Measurements from ENCODE around the gene HHIPL1.

The HHIPL1 gene

GRCh38 chr14:99706107-99706900 is 61.4 kb downstream of the HHIPL1 start:
- H3K4me1 Mint-ChIP-seq (ENCODE audit: low read depth in 2 of 2), result no peaks in the 10 kb centered on the region
- DNase-seq, result no peak
- peaks cover 18 to 34% of the 10 kb centered on the region in 2 donors for H3K27me3 Mint-ChIP-seq
- peaks cover 9 to 18% of the 10 kb centered on the region in 2 donors for H3K9me3 Mint-ChIP-seq
- no peak for ATAC-seq (replicated peaks)
- H3K4me3 Mint-ChIP-seq, result no peak overlapping the region
- H3K36me3 Mint-ChIP-seq (ENCODE audit: insufficient read depth), result no peaks in the 10 kb centered on the region
- no peak overlapping the region for H3K27ac Mint-ChIP-seq

DNA sequence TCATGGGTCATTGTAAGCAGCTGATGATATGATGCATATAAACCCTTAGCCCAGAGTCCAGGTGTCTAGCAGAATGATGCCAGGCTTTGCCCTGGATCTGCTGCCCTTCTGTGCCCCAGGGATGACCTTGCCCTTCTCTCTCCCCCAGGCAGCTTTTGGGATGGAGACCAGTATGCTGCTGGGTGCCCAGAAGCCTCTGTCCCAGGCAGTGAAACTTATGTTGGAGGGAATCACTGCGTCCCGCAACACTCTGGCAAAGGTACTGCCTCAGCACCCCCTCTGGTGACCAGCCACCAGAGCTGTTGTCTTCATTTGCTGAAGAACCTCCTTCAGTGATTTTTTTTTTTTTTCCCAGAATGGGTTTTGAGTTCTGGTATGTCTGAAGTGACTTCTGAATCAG is 62.5 kb downstream of the HHIPL1 start:
- no peak overlapping the region for H3K27ac Mint-ChIP-seq
- DNase-seq (no peak), ATAC-seq (replicated peaks) (no peak)
- peaks cover 18 to 34% of the 10 kb centered on the region in 2 donors for H3K27me3 Mint-ChIP-seq
- no peaks in the 10 kb centered on the region for H3K36me3 Mint-ChIP-seq (ENCODE audit: insufficient read depth)
- H3K4me1 Mint-ChIP-seq (ENCODE audit: low read depth in 2 of 2), result no peaks in the 10 kb centered on the region
- H3K4me3 Mint-ChIP-seq, result no peak overlapping the region
- H3K9me3 Mint-ChIP-seq, result peaks cover 9 to 11% of the 10 kb centered on the region in 2 donors

GRCh38 chr14:99707921-99708320 is 63.0 kb downstream of the HHIPL1 start:
- H3K4me3 Mint-ChIP-seq, result no peak overlapping the region
- H3K36me3 Mint-ChIP-seq (ENCODE audit: insufficient read depth), result no peaks in the 10 kb centered on the region
- no peak for DNase-seq
- no peak overlapping the region for H3K27ac Mint-ChIP-seq
- peaks cover 8 to 9% of the 10 kb centered on the region in 2 donors for H3K9me3 Mint-ChIP-seq
- H3K27me3 Mint-ChIP-seq, result peaks cover 18 to 33% of the 10 kb centered on the region in 2 donors
- H3K4me1 Mint-ChIP-seq (ENCODE audit: low read depth in 2 of 2), result no peaks in the 10 kb centered on the region
- no peak for ATAC-seq (replicated peaks)

DNA sequence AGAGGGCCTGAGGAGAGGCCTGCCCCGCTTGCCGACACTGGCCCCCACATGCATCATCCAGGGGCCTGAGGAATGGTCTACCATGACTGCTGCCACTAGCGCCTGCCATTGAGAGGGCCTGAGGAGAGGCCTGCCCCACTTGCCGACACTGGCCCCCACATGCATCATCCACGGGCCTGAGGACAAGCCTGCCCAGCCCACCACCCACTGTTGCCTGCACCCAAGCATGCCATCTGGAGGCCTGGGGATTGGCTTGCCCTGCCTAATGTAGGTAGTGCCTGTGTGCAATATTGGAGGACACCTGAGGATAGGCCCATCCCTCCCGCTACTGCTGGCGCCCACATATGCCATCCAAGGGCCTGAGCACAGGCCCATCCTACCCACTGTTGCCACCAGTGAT is 63.5 kb downstream of the HHIPL1 start:
- H3K4me3 Mint-ChIP-seq, result no peak overlapping the region
- peaks cover 17 to 28% of the 10 kb centered on the region in 2 donors for H3K27me3 Mint-ChIP-seq
- no peaks in the 10 kb centered on the region for H3K36me3 Mint-ChIP-seq (ENCODE audit: insufficient read depth)
- no peak overlapping the region for H3K27ac Mint-ChIP-seq
- peaks cover 3 to 4% of the 10 kb centered on the region in 2 donors for H3K9me3 Mint-ChIP-seq
- no peak for DNase-seq
- no peaks in the 10 kb centered on the region for H3K4me1 Mint-ChIP-seq (ENCODE audit: low read depth in 2 of 2)
- ATAC-seq (replicated peaks), result no peak

GRCh38 chr14:99713972-99714371 is 69.0 kb downstream of the HHIPL1 start:
- Mint-ChIP-seq H3K27ac (no peak overlapping the region), H3K4me1 (ENCODE audit: low read depth in 2 of 2) (peaks cover 0 to 3% of the 10 kb centered on the region in 2 donors), H3K36me3 (ENCODE audit: insufficient read depth) (no peaks in the 10 kb centered on the region), H3K27me3 (peaks cover 0 to 9% of the 10 kb centered on the region in 2 donors), H3K4me3 (no peak overlapping the region), H3K9me3 (no peaks in the 10 kb centered on the region)
- ATAC-seq (replicated peaks) (no peak), DNase-seq (no peak)

DNA sequence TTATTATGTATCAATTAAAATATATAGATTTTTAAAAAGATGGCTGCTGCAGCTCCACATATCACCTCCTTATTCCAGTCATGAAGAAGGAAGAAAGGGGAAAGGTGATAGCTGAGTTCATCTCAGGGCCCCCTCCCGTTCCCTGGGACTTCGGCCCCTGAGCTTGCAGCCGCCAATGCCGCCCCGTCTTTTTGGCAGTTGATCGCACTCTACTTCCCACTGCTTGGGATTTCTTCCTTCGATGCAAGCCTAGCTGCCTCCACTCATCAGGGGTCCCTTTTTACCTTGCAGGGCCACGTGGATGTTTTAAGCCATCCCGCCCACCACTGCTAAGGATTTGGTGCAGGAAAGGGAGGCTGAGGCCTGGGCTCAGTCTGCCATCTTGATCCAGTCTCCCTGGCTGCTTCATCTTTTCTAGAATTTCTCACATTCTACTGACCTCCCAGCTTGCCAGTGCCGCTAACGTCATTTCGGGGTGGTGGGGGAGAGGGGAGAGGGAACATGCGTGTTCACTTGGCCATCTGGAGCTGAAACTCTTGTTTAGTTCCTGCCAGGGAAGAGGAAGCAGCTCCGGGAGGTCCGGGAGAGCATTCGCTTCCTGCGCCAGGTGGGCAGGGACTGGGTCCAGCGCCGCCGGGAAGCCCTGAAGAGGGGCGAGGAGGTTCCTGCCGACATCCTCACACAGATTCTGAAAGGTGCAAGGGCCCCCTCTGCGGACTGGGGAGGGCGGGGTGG is 70.5 kb downstream of the HHIPL1 start:
- Mint-ChIP-seq H3K4me3 (no peak overlapping the region), H3K27ac (no peak overlapping the region), H3K9me3 (no peaks in the 10 kb centered on the region), H3K36me3 (ENCODE audit: insufficient read depth) (no peaks in the 10 kb centered on the region), H3K4me1 (ENCODE audit: low read depth in 2 of 2) (peaks cover 0 to 3% of the 10 kb centered on the region in 2 donors), H3K27me3 (peaks cover 0 to 9% of the 10 kb centered on the region in 2 donors)
- DNase-seq, result no peak
- ATAC-seq (replicated peaks), result no peak

DNA sequence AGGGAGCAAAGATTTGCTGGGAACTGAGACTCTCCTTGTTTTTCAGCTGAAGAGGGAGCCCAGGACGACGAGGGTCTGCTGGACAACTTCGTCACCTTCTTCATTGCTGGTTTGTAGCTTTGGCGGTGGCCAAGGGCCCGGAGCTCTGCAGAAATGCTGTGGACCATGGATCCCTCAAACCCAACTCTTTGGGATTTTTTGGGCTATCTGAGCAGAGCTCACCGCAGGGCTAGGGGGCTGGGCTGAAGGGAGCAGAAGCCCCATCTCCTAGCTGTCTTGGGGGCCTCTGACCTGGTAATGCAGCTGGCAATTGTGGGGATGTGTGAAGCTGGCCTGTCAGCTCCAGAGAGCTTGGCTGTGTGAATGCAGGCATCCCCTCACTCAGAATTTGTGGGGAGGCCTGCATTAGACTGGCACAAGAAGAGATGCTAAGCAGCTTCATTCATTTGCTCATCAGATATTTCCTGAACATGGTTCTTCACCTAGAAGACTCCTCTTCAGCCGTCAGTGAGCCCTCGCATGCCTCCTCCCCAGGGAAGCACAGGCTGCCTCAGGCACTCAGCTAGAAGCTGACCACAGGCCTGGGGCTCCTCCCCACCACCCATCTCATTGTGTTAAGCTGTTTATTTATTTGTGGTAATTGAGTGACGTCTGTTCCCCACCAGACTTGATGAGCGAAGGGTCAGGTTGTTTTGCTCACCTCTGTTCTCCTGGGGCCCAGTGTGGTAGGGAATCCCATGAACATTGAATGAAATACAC is 71.3 kb downstream of the HHIPL1 start:
- Mint-ChIP-seq H3K9me3 (no peaks in the 10 kb centered on the region), H3K4me3 (no peak overlapping the region), H3K27ac (no peak overlapping the region), H3K4me1 (ENCODE audit: low read depth in 2 of 2) (peaks cover 0 to 3% of the 10 kb centered on the region in 2 donors), H3K36me3 (ENCODE audit: insufficient read depth) (no peaks in the 10 kb centered on the region), H3K27me3 (peaks cover 0 to 9% of the 10 kb centered on the region in 2 donors)
- no peak for DNase-seq
- ATAC-seq (replicated peaks), result no peak

DNA sequence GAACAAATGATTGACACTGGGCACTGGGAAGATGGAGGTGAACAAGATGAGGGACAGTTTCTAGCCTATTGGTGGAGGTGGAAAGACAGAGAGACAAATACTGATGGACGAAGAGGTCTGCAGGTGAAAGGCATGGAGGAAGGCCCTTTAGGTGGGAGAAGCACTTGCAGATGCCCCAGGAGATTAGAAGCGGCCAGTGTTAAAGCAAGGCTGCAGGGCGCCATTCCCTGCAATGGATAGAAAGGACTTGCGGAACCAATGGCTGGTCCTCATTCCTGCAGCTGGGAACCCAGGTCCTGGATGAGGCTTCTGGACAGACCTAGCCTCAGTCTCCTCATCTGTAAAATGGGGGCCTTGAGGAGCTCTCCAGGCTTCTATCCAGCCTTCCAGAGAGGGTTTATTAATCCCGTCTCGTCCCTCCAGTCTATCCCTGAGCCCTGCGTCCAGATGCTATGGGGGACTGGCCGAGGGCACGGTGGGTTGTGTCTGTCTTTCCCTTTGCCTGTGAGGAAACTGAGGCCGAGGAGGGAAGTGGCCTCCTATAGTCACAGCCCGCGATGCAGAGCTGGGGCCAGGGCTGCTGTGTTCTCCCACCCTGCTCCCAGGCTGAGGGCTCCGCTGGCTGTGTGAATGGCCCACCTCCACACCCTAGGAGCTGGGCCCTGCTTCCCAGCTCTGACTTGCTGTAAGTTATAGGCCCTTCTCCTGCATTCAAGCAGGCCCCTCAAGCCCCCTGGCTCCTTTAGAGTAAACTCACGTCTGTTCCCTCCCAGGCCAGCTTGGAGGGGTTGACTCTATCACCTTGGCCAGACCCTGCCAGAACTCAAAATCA is 72.1 kb downstream of the HHIPL1 start:
- DNase-seq, result no peak
- H3K27me3 Mint-ChIP-seq, result peaks cover 0 to 9% of the 10 kb centered on the region in 2 donors
- no peak overlapping the region for H3K27ac Mint-ChIP-seq
- no peaks in the 10 kb centered on the region for H3K9me3 Mint-ChIP-seq
- no peak for ATAC-seq (replicated peaks)
- H3K36me3 Mint-ChIP-seq (ENCODE audit: insufficient read depth), result no peaks in the 10 kb centered on the region
- H3K4me1 Mint-ChIP-seq (ENCODE audit: low read depth in 2 of 2), result peaks cover 0 to 3% of the 10 kb centered on the region in 2 donors
- H3K4me3 Mint-ChIP-seq, result no peak overlapping the region

GRCh38 chr14:99717682-99718013 is 72.7 kb downstream of the HHIPL1 start:
- H3K4me3 Mint-ChIP-seq, result no peak overlapping the region
- ATAC-seq (replicated peaks) (no peak), DNase-seq (no peak)
- no peak overlapping the region for H3K27ac Mint-ChIP-seq
- H3K27me3 Mint-ChIP-seq, result peaks cover 0 to 9% of the 10 kb centered on the region in 2 donors
- H3K4me1 Mint-ChIP-seq (ENCODE audit: low read depth in 2 of 2), result peaks cover 0 to 3% of the 10 kb centered on the region in 2 donors
- no peaks in the 10 kb centered on the region for H3K36me3 Mint-ChIP-seq (ENCODE audit: insufficient read depth)
- no peaks in the 10 kb centered on the region for H3K9me3 Mint-ChIP-seq

- no peak for DNase-seq
- H3K4me1 Mint-ChIP-seq (ENCODE audit: low read depth in 2 of 2), result peaks cover 0 to 3% of the 10 kb centered on the region in 2 donors
- no peak for ATAC-seq (replicated peaks)
- H3K4me3 Mint-ChIP-seq, result no peak overlapping the region
- H3K27ac Mint-ChIP-seq, result no peak overlapping the region
- H3K27me3 Mint-ChIP-seq, result peaks cover 0 to 9% of the 10 kb centered on the region in 2 donors
- H3K36me3 Mint-ChIP-seq (ENCODE audit: insufficient read depth), result no peaks in the 10 kb centered on the region
- H3K9me3 Mint-ChIP-seq, result no peaks in the 10 kb centered on the region
Observed at GRCh38 chr14:99718031-99718810, 73.3 kb downstream of the HHIPL1 start.

DNA sequence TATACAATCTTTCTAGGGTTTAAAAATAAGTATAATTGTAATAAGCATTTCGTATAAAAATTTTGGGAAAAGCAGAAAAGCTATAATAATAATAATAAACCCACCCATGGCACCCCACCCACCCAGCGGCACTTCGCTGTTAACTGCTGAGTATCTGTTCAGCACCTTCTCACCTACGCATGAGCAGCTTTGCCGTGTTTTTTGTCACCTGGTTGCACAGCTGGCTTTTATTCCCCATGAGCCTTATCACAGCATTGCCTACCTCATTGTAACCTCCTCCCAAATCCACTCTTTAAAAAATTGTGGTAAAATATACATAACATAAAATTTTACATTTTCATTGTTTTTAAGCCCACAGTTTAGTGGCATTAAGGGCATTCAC is 73.9 kb downstream of the HHIPL1 start:
- no peak overlapping the region for H3K27ac Mint-ChIP-seq
- H3K4me3 Mint-ChIP-seq, result no peak overlapping the region
- DNase-seq, result no peak
- H3K36me3 Mint-ChIP-seq (ENCODE audit: insufficient read depth), result no peaks in the 10 kb centered on the region
- peaks cover 4 to 13% of the 10 kb centered on the region in 2 donors for H3K27me3 Mint-ChIP-seq
- no peak for ATAC-seq (replicated peaks)
- peaks cover 0 to 3% of the 10 kb centered on the region in 2 donors for H3K4me1 Mint-ChIP-seq (ENCODE audit: low read depth in 2 of 2)
- no peaks in the 10 kb centered on the region for H3K9me3 Mint-ChIP-seq

- Mint-ChIP-seq H3K27ac (no peak overlapping the region), H3K4me3 (no peak overlapping the region), H3K27me3 (peaks cover 23 to 36% of the 10 kb centered on the region in 2 donors), H3K9me3 (no peaks in the 10 kb centered on the region), H3K4me1 (ENCODE audit: low read depth in 2 of 2) (peaks cover 0 to 3% of the 10 kb centered on the region in 2 donors), H3K36me3 (ENCODE audit: insufficient read depth) (no peaks in the 10 kb centered on the region)
- no peak for ATAC-seq (replicated peaks)
- no peak for DNase-seq
Observed at GRCh38 chr14:99720941-99721791, 76.2 kb downstream of the HHIPL1 start.
